IMR-90 (cell line): Measurements from ENCODE around the gene BLVRB. TPM values are rescaled to one million over a fixed set of nuclear protein-coding genes. Genes with fewer than 3 reads are reported as not detected.
"Not testable (repeated sequence)": the region's sequence is repeated elsewhere in the genome, so short reads cannot be mapped to it uniquely, and the experiment has no call there.

Experiments used
- ATAC-seq: fragments of 200-7000 bp; cut with Tn5 transposase; 2 replicates; pipeline ENCODE4 v1.9.1; 2020; ENCODE audit warnings: low read depth, mild to moderate bottlenecking, moderate library complexity
- BruUV-seq: library from RNA; stranded (reverse); fragments of 400-500 nt; replicated peaks from 2 replicates; lab custom pipeline; 2021; lab: Mats Ljungman, UMichigan
- CTCF ChIA-PET: fragments of 300-600 bp; formaldehyde crosslinking; extraction: SDS; loops from one replicate; lab custom pipeline; 2021; ENCODE audit warnings: antibody characterized with exemption; lab: Yijun Ruan, JAX
- POLR2A ChIA-PET: fragments of 300-600 bp; sonication (Branson Sonifier 250); formaldehyde crosslinking; loops from one replicate; lab custom pipeline; 2022; ENCODE audit warnings: antibody characterized with exemption; ENCODE audit not compliant: unreplicated experiment; lab: Charles Lee
- DNase-seq: peaks from one replicate; pipeline ENCODE4 v3.0.0; 2013
- H2AFZ ChIP-seq: replicated peaks from 2 replicates; pipeline ENCODE3; 2013; ENCODE audit warnings: low read length, mild to moderate bottlenecking; ENCODE audit not compliant: poor library complexity
- H2AK5ac ChIP-seq: 2 replicates; pipeline ENCODE4 v1.6.1; 2013; ENCODE audit warnings: low read depth, low read length, inconsistent platforms
- H2AK9ac ChIP-seq: replicated peaks from 2 replicates; pipeline ENCODE3; 2013; ENCODE audit warnings: mild to moderate bottlenecking, low read depth, low read length, moderate library complexity; ENCODE audit not compliant: poor library complexity
- H2BK120ac ChIP-seq: 2 replicates; pipeline ENCODE4 v1.6.1; 2013; ENCODE audit warnings: low read depth, low read length, inconsistent platforms
- H2BK15ac ChIP-seq: 3 replicates; pipeline ENCODE4 v1.6.1; 2013; ENCODE audit warnings: low read depth, low read length, inconsistent platforms
- H2BK20ac ChIP-seq: 2 replicates; pipeline ENCODE4 v1.6.1; 2013; ENCODE audit warnings: low read depth, mild to moderate bottlenecking, inconsistent platforms, low read length, moderate library complexity
- H2BK5ac ChIP-seq: 2 replicates; pipeline ENCODE4 v1.6.1; 2013; ENCODE audit warnings: mild to moderate bottlenecking, low read depth, low read length, inconsistent platforms; ENCODE audit not compliant: poor library complexity, severe bottlenecking
- H3K14ac ChIP-seq: replicated peaks from 2 replicates; pipeline ENCODE4 v1.6.1; 2013; ENCODE audit warnings: low read depth, low read length, inconsistent platforms
- H3K18ac ChIP-seq: 2 replicates; pipeline ENCODE4 v1.6.1; 2013; ENCODE audit warnings: low read depth, low read length, control low read depth
- H3K23ac ChIP-seq: 2 replicates; pipeline ENCODE4 v1.6.1; 2013; ENCODE audit warnings: low read depth, low read length, inconsistent platforms
- H3K27ac ChIP-seq: 2 replicates; pipeline ENCODE4 v1.5.1; 2013; ENCODE audit warnings: mild to moderate bottlenecking, control low read depth, low read length; ENCODE audit not compliant: insufficient read depth
- H3K27me3 ChIP-seq: 2 replicates; pipeline ENCODE4 v1.6.1; 2013; ENCODE audit warnings: low read length; ENCODE audit not compliant: control insufficient read depth, insufficient read depth
- H3K36me3 ChIP-seq: 2 replicates; pipeline ENCODE4 v1.6.1; 2013; ENCODE audit warnings: low read length, mixed read lengths; ENCODE audit not compliant: control insufficient read depth, insufficient read depth
- H3K4ac ChIP-seq: 2 replicates; pipeline ENCODE4 v1.6.1; 2013; ENCODE audit warnings: low read depth, low read length, inconsistent platforms
- H3K4me1 ChIP-seq: 2 replicates; pipeline ENCODE4 v1.6.1; 2013; ENCODE audit warnings: low read length, mixed read lengths; ENCODE audit not compliant: control insufficient read depth, insufficient read depth
- H3K4me2 ChIP-seq: 2 replicates; pipeline ENCODE4 v1.6.1; 2013; ENCODE audit warnings: low read depth, mild to moderate bottlenecking, control low read depth, low read length, moderate library complexity
- H3K4me3 ChIP-seq: 2 replicates; pipeline ENCODE4 v1.5.1; 2013; ENCODE audit warnings: low read depth, mild to moderate bottlenecking, control low read depth, low read length, moderate library complexity; ENCODE audit not compliant: insufficient read depth
- H3K56ac ChIP-seq: 2 replicates; pipeline ENCODE4 v1.6.1; 2013; ENCODE audit warnings: low read length, inconsistent platforms; ENCODE audit not compliant: insufficient read depth; ENCODE audit errors: extremely low read depth
- H3K79me1 ChIP-seq, 2 experiments: 2 replicates each; pipeline ENCODE4 v1.6.1; 2013; ENCODE audit warnings: low read length in 2 of 2, inconsistent platforms in 1 of 2, low read depth in 1 of 2
- H3K9ac ChIP-seq: 2 replicates; pipeline ENCODE4 v1.6.1; 2013; ENCODE audit warnings: low read depth, low read length, control low read depth
- H3K9me1 ChIP-seq: 2 replicates; pipeline ENCODE4 v1.6.1; 2013; ENCODE audit warnings: low read length, inconsistent platforms; ENCODE audit not compliant: insufficient read depth
- H3K9me3 ChIP-seq: 2 replicates; pipeline ENCODE4 v1.6.1; 2013; ENCODE audit warnings: low read length; ENCODE audit not compliant: control insufficient read depth, insufficient read depth
- H4K20me1 ChIP-seq: 2 replicates; pipeline ENCODE4 v1.6.1; 2013; ENCODE audit warnings: low read length, inconsistent platforms; ENCODE audit not compliant: insufficient read depth
- H4K5ac ChIP-seq: 2 replicates; pipeline ENCODE4 v1.6.1; 2013; ENCODE audit warnings: mild to moderate bottlenecking, low read depth, low read length, control low read depth
- H4K8ac ChIP-seq, 2 experiments: 2 replicates each; pipeline ENCODE4 v1.6.1; 2013; ENCODE audit warnings: low read depth in 2 of 2, low read length in 2 of 2, control low read depth in 1 of 2, inconsistent platforms in 1 of 2
- H4K91ac ChIP-seq: 2 replicates; pipeline ENCODE4 v1.6.1; 2013; ENCODE audit warnings: low read depth, low read length, inconsistent platforms; ENCODE audit not compliant: insufficient read depth
- CEBPB ChIP-seq: IDR thresholded peaks from 2 replicates; pipeline ENCODE4 v1.6.1; 2012; ENCODE audit warnings: low read depth, low read length, improper control_type of control experiment
- WGBS, 2 experiments: methylation state at CpG; one replicate each; pipeline versions ENCODE4 v1.1.5 to v1.1.7; 2013; ENCODE audit warnings: missing lambda C conversion rate in 2 of 2; ENCODE audit not compliant: insufficient read length in 1 of 2; ENCODE audit errors: extremely low coverage in 2 of 2; 5-methylcytosine and 5-hydroxymethylcytosine counted together
- dilution Hi-C: fragments of 300-500 bp; cut with HindIII; formaldehyde crosslinking; loops from one replicate; pipeline ENCODE4 v1.14.3; 2018; ENCODE audit warnings: low sequenced_read_pairs; ENCODE audit not compliant: unreplicated experiment
- in situ Hi-C: fragments of 300-500 bp; cut with MboI; formaldehyde crosslinking; loops from 3 replicates; pipeline ENCODE4 v1.14.3; 2019; ENCODE audit warnings: low sequenced_read_pairs, inconsistent platforms, mixed read lengths
- intact Hi-C: fragments of 100-400 bp; cut with micrococcal nuclease; formaldehyde crosslinking; loops from 2 replicates; pipeline ENCODE4 v1.10.0; 2022
- polyA plus RNA-seq, 3 experiments: library from polyadenylated mRNA; depleted of rRNA; stranded (reverse); fragments of >200 nt; gene quantifications; 2 replicates each; pipeline ENCODE4 v1.2.3, GENCODE V29; 2012; ENCODE audit warnings: low replicate concordance in 1 of 3
- total RNA-seq: library from RNA; depleted of rRNA; stranded (reverse); fragments of >200 nt; gene quantifications from 2 replicates; pipeline ENCODE4 v1.2.3, GENCODE V29; 2012

The BLVRB gene
- total and polyA plus RNA-seq, 2 of the 4 experiments (the other 2 are of a cell fraction), result 65.2 to 102 TPM

GRCh38 chr19:40463587-40464037 is 1.9 kb downstream of the BLVRB start:
- H2BK15ac ChIP-seq, H2AK5ac ChIP-seq, ATAC-seq, H2BK5ac ChIP-seq, H3K9ac ChIP-seq, BruUV-seq, H4K91ac ChIP-seq, H4K20me1 ChIP-seq, in situ Hi-C loops, H3K23ac ChIP-seq, H3K4ac ChIP-seq, H3K14ac ChIP-seq, H3K36me3 ChIP-seq, H3K27ac ChIP-seq, H2BK120ac ChIP-seq, H3K56ac ChIP-seq, H2BK20ac ChIP-seq, H3K18ac ChIP-seq, H2AK9ac ChIP-seq, H4K5ac ChIP-seq, H3K9me3 ChIP-seq, dilution Hi-C loops, H3K4me3 ChIP-seq, H3K4me2 ChIP-seq, H2AFZ ChIP-seq, H4K8ac ChIP-seq: not testable (repeated sequence)
- peak; percentile 79 for TF ChIP-seq CEBPB
- intact Hi-C loops, result loop anchor here (1.0 to 10.0 kb wide), 3 partner anchors 43 to 135 kb away; no protein-coding TSS in a partner anchor
- H3K79me1 ChIP-seq, result peaks cover 0 to 31% of the 10 kb centered on the region in 2 experiments; a peak in 3 of 4 replicates
- WGBS, 2 experiments, result 72% methylated on average over 3 of the region's 12 CpGs; no CpG with 5 or more reads in 1 of the 2 experiments
- H3K9me1 ChIP-seq, result peaks cover 11% of the 10 kb centered on the region
- peaks cover 11% of the 10 kb centered on the region; the same call in 1 of the 2 replicates for H3K27me3 ChIP-seq
- ChIA-PET CTCF (interaction anchor here (0.7 to 2.8 kb wide), 13 partner anchors 8 to 170 kb away, joined by 3 to 10 read pairs (median 4); partner anchors contain the start of gene SERTAD1), POLR2A (interaction anchor here (0.6 to 1.9 kb wide), 2 partner anchors 20 to 43 kb away, joined by 3 to 4 read pairs; no protein-coding TSS in a partner anchor)
- DNase-seq, result peak; percentile 12
- H3K4me1 ChIP-seq, result peaks cover 16% of the 10 kb centered on the region
